ENCODE data around the gene UST.
A peak's percentile ranks its signal among the peaks of the same experiment; 100 is the strongest.
"Not testable (repeated sequence)": the region's sequence is repeated elsewhere in the genome, so short reads cannot be mapped to it uniquely, and the experiment has no call there.

UST gene

DNA sequence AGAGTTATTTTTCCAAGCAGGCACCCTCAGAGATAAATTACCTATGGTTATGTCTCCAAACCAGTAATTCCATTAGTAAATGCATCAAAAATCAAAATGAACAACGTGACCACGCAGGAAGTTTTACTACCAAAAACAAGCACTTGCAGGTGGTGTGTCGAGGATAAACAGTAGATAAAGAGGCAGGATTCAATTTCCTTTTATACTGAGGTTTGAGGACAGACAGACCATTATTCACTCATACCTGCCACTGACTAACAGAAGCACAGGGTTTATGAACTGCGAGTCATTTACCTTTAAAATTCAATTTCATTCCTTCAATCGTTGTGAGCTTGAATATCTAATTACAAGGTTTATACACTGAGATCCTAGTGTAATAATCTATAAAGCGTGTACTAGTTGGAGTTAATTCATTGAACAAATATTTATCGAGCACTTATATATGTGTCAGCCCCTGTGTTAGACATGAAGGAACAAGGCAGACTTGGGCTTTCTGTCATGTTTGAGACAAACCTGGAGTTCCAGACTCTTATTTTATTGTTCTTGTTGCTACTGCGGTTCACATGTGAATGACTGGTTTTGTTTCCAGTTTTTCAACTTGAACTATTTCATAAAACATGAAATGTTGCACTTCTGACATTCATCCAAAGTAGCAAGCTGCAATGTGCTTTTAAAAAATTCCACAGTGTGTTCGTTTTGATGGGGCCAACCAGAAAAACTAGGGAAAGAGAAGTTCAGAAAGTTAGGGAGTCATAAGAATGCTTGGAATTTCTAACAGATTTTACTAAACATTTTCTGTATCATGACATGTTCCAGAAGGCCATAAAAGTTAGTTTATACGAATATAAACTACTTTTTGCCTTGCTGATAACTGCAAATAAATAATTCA, 205.6 kb downstream of the UST start:
- Mint-ChIP-seq H3K9me3 (no peaks in the 10 kb centered on the region), H3K4me3 (no peak overlapping the region), H3K27ac (no peak overlapping the region), H3K4me1 (peaks cover 8% of the 10 kb centered on the region), H3K36me3 (peaks cover 28% of the 10 kb centered on the region), H3K27me3 (no peaks in the 10 kb centered on the region)
- ATAC-seq, result no peak

DNA sequence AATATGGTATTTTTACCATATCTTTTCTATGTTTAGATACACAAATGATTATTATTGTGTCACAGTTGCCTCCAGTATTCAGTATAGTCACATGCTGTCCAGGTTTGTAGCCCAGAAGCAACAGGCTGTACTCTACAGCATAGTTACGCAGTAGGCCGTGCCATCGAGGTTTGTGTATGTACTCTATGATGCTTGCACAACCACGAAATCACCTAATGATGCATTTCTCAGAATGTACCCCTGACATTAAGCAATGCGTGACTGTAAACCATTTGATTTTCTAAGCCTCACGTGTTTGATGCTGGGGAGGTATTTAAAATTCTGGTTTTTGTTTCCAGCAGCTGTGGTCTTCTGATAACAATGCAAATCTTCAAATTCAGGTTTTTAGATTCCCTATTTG, 207.6 kb downstream of the UST start:
- no peak overlapping the region for H3K27ac Mint-ChIP-seq
- peaks cover 7% of the 10 kb centered on the region for H3K4me1 Mint-ChIP-seq

GRCh38 chr6:148954934-148955333, 208.1 kb downstream of the UST start:
- no peak for ATAC-seq
- H3K4me3 Mint-ChIP-seq, result no peak overlapping the region
- H3K4me1 Mint-ChIP-seq, result peaks cover 7% of the 10 kb centered on the region
- peaks cover 40% of the 10 kb centered on the region for H3K36me3 Mint-ChIP-seq
- no peak overlapping the region for H3K27ac Mint-ChIP-seq
- H3K27me3 Mint-ChIP-seq, result no peaks in the 10 kb centered on the region
- H3K9me3 Mint-ChIP-seq, result no peaks in the 10 kb centered on the region

More for the DNA sequence above, 207.6 kb downstream of the UST start:
- H3K9me3 Mint-ChIP-seq, result no peaks in the 10 kb centered on the region
- no peak for ATAC-seq
- H3K4me3 Mint-ChIP-seq, result no peak overlapping the region
- no peaks in the 10 kb centered on the region for H3K27me3 Mint-ChIP-seq
- peaks cover 37% of the 10 kb centered on the region for H3K36me3 Mint-ChIP-seq

- no peak overlapping the region for H3K4me3 Mint-ChIP-seq
- H3K9me3 Mint-ChIP-seq, result no peaks in the 10 kb centered on the region
- no peak for ATAC-seq
- peaks cover 7% of the 10 kb centered on the region for H3K4me1 Mint-ChIP-seq
- H3K36me3 Mint-ChIP-seq, result peaks cover 42% of the 10 kb centered on the region
- H3K27me3 Mint-ChIP-seq, result no peaks in the 10 kb centered on the region
- no peak overlapping the region for H3K27ac Mint-ChIP-seq
These were observed 208.6 kb downstream of the UST start for GRCh38 chr6:148955441-148955840.

DNA sequence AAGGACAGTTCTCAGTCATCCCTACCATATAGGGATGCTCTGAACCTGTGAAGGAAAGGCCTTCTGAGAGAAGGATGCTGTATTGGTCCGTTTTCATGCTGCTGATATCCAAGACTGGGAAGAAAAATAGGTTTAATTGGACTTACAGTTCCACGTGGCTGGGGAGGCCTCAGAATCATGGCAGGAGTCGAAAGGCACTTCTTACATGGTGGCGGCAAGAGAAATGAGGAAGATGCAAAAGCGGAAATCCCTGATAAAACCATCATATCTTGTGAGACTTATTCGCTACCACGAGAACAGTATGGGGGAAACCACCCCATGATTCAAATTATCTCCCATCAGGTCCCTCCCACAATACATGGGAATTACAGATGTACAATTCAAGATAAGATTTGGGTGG, 209.3 kb downstream of the UST start:
- H3K4me1 Mint-ChIP-seq, H3K9me3 Mint-ChIP-seq, ATAC-seq, H3K27ac Mint-ChIP-seq, H3K4me3 Mint-ChIP-seq, H3K27me3 Mint-ChIP-seq: not testable (repeated sequence)
- H3K36me3 Mint-ChIP-seq, result peaks cover 42% of the 10 kb centered on the region

- no peak for ATAC-seq
- Mint-ChIP-seq H3K27ac (no peak overlapping the region), H3K4me3 (no peak overlapping the region), H3K9me3 (no peaks in the 10 kb centered on the region), H3K4me1 (peaks cover 7% of the 10 kb centered on the region), H3K27me3 (no peaks in the 10 kb centered on the region), H3K36me3 (peaks cover 42% of the 10 kb centered on the region)
These were observed 210.9 kb downstream of the UST start for GRCh38 chr6:148957752-148958151.

GRCh38 chr6:148959008-148959407, 212.2 kb downstream of the UST start:
- ATAC-seq, result no peak
- H3K27me3 Mint-ChIP-seq, result no peaks in the 10 kb centered on the region
- H3K27ac Mint-ChIP-seq, result peak overlapping the region; percentile 46
- no peaks in the 10 kb centered on the region for H3K9me3 Mint-ChIP-seq
- H3K36me3 Mint-ChIP-seq, result peaks cover 43% of the 10 kb centered on the region
- H3K4me1 Mint-ChIP-seq, result peaks cover 7% of the 10 kb centered on the region
- H3K4me3 Mint-ChIP-seq, result no peak overlapping the region

DNA sequence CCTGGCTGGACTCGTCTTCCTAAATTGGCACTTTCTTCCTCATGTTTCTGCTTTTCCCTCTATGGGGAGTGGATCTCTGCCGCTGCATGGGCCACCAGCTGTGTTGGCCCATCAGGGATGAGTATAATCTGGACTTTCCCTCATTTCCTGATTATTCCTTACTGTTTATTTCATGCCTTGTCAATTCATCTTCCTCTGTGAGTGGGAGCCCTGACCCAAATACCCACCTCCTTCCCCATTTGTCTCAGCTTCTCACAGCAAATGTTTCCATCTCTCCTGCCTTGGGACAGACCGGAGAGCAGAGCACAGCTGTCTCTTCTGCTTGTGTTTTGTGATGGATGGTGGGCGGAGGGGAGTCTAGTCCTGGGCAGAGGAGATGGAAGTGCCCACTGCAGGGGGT, 212.7 kb downstream of the UST start:
- Mint-ChIP-seq H3K4me3 (no peak overlapping the region), H3K27me3 (no peaks in the 10 kb centered on the region), H3K4me1 (peaks cover 7% of the 10 kb centered on the region), H3K9me3 (no peaks in the 10 kb centered on the region), H3K27ac (no peak overlapping the region), H3K36me3 (peaks cover 48% of the 10 kb centered on the region)
- no peak for ATAC-seq

- Mint-ChIP-seq H3K9me3 (no peaks in the 10 kb centered on the region), H3K27ac (no peak overlapping the region), H3K4me3 (no peak overlapping the region), H3K36me3 (peaks cover 36% of the 10 kb centered on the region), H3K27me3 (no peaks in the 10 kb centered on the region), H3K4me1 (peaks cover 7% of the 10 kb centered on the region)
- ATAC-seq, result no peak
These were observed 216.2 kb downstream of the UST start for GRCh38 chr6:148962854-148963515.

DNA sequence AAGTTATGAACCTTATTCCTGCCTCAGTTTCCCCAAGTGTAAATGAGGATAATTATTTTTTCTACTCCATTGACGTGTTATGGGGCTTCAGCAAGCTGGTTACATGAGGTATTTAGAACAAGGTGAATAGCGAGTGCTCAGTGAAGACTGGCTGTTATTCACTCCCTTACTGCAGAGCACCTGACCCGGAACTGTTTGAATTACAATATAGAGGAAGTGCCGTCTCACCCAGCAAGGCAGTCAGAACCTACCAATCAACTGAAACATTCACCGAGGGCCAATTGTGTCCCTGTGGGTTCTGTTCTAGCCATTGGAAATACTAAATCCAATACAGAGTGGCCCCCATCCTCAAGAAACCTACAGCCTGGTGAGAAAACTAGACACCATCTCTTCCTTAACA, 216.9 kb downstream of the UST start:
- Mint-ChIP-seq H3K36me3 (peaks cover 33% of the 10 kb centered on the region), H3K27ac (no peak overlapping the region), H3K4me3 (no peak overlapping the region), H3K27me3 (no peaks in the 10 kb centered on the region), H3K4me1 (peaks cover 4% of the 10 kb centered on the region), H3K9me3 (no peaks in the 10 kb centered on the region)
- no peak for ATAC-seq

- no peaks in the 10 kb centered on the region for H3K9me3 Mint-ChIP-seq
- no peaks in the 10 kb centered on the region for H3K4me1 Mint-ChIP-seq
- no peak overlapping the region for H3K4me3 Mint-ChIP-seq
- ATAC-seq, result no peak
- no peak overlapping the region for H3K27ac Mint-ChIP-seq
- no peaks in the 10 kb centered on the region for H3K27me3 Mint-ChIP-seq
- peaks cover 27% of the 10 kb centered on the region for H3K36me3 Mint-ChIP-seq
These were observed 217.6 kb downstream of the UST start for GRCh38 chr6:148964467-148964866.

DNA sequence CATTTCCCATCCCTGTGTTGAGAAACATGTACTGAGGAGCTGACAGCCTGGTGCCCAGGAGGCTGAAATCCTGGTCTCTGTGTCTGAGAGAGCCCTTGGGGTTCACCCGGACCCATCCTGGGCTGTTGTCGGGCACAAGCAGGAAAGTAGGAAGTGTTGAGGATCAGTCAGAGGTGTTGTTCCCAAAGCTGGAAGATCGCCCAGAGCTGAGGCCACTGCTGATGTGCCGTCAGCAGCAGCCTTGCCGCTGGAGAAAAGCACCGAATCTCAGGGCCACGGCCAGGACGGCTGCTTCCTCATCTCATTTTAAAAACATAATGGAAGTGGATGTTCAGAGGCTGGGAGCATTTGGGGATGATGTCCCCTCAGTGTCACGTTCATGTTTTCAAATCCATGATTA, 218.5 kb downstream of the UST start:
- no peaks in the 10 kb centered on the region for H3K9me3 Mint-ChIP-seq
- H3K27ac Mint-ChIP-seq, result no peak overlapping the region
- ATAC-seq, result no peak
- H3K4me1 Mint-ChIP-seq, result no peaks in the 10 kb centered on the region
- H3K36me3 Mint-ChIP-seq, result peaks cover 30% of the 10 kb centered on the region
- H3K27me3 Mint-ChIP-seq, result no peaks in the 10 kb centered on the region
- no peak overlapping the region for H3K4me3 Mint-ChIP-seq

DNA sequence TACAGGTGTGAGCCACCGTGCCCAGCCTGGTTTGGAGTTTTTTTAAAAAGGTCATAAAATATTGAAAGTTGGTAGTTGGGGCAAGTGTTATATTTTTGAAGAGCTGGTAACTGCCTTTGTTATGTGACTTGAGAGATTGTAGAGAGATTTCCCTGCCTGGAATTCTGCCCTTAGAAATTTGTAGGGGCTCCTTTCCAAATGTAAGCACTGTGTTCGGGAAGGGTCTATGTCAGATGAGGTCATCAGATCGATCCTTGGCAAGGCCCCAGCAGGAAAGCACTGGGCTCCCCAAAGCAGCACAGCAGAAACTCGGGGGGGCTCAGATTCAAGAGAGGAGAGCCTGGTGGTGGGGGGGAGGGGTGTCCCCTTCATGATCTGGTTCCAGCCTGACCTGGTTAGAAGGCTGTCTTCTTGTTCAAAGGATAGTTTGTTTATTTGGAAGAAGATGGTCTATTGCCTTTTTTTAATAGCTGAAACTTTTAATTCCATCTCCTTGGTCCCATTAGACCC, 220.2 kb downstream of the UST start:
- Mint-ChIP-seq H3K4me3 (no peak overlapping the region), H3K9me3 (no peaks in the 10 kb centered on the region), H3K27me3 (no peaks in the 10 kb centered on the region), H3K36me3 (peaks cover 34% of the 10 kb centered on the region), H3K27ac (no peak overlapping the region), H3K4me1 (peaks cover 10% of the 10 kb centered on the region)
- no peak for ATAC-seq

GRCh38 chr6:148967541-148967956, 220.7 kb downstream of the UST start:
- ATAC-seq, result no peak
- H3K9me3 Mint-ChIP-seq, result no peaks in the 10 kb centered on the region
- H3K4me1 Mint-ChIP-seq, result peaks cover 13% of the 10 kb centered on the region
- peaks cover 37% of the 10 kb centered on the region for H3K36me3 Mint-ChIP-seq
- H3K4me3 Mint-ChIP-seq, result no peak overlapping the region
- no peak overlapping the region for H3K27ac Mint-ChIP-seq
- H3K27me3 Mint-ChIP-seq, result no peaks in the 10 kb centered on the region

DNA sequence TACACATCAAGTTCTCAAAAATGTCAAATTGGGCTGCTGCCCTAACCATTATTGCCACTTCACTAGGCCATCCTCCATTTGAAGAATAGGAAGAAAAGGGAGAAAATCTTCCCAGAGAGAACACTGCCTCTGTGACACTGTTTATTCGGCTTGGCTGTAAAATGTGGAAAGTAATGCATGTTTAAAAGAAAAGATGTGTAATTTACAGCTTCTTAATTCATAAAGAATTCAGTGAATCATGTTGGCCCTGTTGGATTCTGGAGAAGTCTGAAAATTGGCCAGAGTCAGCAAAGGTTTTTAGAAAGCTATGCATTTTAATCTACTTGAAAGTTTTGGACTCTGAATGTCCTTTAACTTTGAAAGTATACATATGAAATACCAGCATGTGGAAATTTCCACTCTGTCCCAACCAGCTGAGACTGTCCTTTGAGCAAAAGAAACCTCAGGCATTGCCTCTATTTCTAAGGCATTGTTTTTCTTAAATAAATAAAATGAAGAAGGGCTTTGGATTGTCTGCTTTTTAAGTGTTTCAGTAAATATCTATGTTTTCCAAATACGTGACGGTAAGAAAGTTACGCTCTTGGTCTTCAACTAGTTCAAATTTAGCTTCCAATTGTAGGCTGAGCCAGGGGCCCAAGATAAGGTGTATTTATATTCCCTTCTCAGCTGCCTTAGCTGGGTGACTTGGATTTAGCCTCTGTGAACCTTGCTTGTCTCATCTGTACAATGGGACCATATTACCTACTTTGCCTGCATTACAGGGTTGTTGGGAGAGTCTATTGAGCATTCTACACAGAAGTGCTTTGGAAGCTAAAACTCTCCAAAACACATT, 222.2 kb downstream of the UST start:
- Mint-ChIP-seq H3K4me1 (peaks cover 13% of the 10 kb centered on the region), H3K9me3 (no peaks in the 10 kb centered on the region), H3K36me3 (peaks cover 36% of the 10 kb centered on the region), H3K27ac (no peak overlapping the region), H3K4me3 (no peak overlapping the region), H3K27me3 (no peaks in the 10 kb centered on the region)
- ATAC-seq, result no peak

Measured in stimulated activated memory B cell treated with anti-CD40 and anti-IgM and Interleukin-4, amounts not matched to agents 10 μg/mL and 1 μg/mL and 100 μg/mL, for 72 hours (primary cell).